UCSD-AML1 (cell line): Measurements from ENCODE around the gene ZNF530.

Experiments used
- DNase-seq: peaks from one replicate; lab custom pipeline; 2025; ENCODE audit not compliant: unreplicated experiment; lab: John Stamatoyannopoulos, UW

Gene ZNF530

GRCh38 chr19:57599761-57600383, at the start of gene ZNF530:
TSS of gene ZNF530 (plus strand) at chr19:57599885. CDS start at chr19:57604346, 4,461 bp downstream.
- peak; percentile 88 for DNase-seq

DNA sequence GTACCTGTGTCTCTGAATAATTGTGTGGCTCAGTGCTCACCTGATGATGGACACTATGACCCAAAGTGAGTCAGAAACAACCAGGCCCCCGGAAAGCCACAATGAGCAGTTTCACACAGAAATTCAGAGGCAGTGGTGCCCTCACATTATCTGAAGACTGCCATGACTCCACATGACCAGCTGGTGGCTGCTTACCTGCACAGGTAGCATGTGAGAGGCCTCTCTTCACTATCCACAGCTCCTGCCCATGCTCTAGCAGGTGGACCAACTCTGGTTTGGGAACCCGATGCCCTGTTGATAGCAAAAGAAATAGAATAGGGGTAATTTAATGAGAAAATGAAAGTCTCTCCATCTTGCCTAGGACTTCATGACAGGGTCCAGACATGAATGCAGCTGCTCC, 47.3 kb upstream of the ZNF530 start:
- DNase-seq = no peak

- no peak for DNase-seq
Measured at GRCh38 chr19:57557659-57558058, 42.0 kb upstream of the ZNF530 start.

- DNase-seq = no peak
Measured at GRCh38 chr19:57558525-57558924, 41.2 kb upstream of the ZNF530 start.

DNA sequence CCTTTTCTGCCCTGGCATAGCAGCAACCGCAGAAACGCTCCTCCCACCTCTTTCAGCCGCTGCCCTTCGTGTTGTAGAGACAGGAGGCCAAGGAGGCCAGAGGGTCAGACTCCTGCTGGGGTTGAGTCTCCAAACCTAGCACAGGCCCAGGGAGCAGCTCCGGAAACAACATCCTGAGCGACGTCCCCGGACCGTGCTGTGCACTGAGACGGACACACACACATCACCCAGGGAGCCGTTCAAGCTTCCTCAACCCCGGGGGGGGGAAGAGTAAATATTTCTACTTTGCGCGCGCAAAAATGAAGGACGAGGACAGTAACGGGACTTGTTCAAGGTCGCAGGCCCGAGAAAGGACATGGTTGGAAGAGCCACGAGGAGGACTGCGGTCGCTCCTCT, 40.7 kb upstream of the ZNF530 start:
- peak; percentile 30 for DNase-seq

DNA sequence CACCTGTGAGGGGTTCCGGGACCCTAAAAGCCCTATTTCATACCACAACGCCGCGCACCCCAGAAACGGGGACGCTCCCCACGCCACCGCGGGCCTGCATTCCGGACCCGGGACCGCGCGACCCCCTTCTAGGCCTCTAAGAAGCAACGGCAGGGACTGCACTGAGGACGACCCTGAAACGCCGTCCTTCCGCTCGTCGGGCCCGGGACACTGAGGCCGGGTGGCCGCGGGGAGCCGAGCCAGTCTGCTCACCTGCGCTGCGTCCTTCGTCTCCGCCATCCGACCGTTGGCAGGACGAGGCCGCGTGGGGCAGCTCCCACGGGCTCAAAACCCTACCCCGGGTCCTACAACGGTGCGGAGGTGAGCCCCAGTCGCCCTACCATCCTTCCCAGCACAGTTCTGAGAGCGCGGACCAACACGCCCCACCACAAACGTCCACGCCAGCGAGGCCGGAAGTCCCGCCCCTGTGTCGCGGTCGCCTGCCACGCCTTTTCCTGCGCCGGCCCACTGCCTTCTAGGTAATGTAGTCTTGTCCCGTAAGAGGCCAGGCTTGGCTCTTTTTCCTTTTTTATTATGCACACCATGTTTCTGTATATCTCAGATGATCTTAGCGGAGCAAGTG, 40.2 kb upstream of the ZNF530 start, which contains the start of gene ZNF550:
ZNF550 (minus strand) TSS at position 460 of the 622 bp plus-strand sequence; CDS start at position 279, 181 bp downstream.
- DNase-seq = peak; percentile 85

GRCh38 chr19:57560049-57560491, 39.6 kb upstream of the ZNF530 start:
- DNase-seq = no peak

GRCh38 chr19:57563547-57563946, 36.1 kb upstream of the ZNF530 start:
- no peak for DNase-seq

DNA sequence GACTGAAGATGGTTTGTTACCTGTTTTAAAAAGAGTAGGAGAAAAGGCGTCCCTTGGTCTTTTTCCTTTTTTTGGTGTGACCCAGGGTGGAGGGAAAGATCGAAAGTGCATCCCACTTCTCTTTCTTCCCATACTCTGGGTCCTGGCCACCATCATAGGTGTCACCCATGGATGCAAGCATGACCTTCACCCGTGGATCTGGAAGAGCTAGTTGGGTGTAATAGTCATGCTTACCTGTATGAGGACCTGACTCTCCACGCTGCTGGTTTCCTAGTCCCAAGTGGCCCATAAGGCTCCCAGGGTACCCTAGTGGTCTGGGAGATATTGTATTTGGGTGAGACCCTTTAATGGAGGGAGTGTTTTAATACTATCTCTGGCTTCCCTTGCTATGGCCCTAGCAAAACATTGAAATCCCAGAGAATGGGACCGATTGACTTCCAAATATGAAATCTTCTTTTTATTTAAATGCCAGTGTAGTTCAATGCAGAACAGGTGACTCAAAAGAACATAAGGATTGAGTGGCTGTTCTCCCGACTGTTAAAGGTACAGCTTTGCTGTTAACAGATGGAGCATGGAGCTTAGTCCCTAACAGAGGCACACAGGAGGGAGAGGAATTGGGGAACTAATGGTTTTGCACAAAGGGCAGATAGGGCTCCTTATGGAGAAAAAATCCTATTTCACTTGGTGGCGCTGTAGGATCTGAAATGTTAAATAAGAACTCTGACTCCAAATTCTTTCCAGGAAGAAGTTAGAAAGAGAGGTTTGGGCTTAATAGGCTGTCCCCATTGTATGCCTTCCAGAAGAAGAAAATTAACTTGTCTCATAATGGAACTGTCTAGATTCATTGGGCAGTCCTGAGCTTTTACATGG, 33.1 kb upstream of the ZNF530 start:
- DNase-seq = peak; percentile 9

DNA sequence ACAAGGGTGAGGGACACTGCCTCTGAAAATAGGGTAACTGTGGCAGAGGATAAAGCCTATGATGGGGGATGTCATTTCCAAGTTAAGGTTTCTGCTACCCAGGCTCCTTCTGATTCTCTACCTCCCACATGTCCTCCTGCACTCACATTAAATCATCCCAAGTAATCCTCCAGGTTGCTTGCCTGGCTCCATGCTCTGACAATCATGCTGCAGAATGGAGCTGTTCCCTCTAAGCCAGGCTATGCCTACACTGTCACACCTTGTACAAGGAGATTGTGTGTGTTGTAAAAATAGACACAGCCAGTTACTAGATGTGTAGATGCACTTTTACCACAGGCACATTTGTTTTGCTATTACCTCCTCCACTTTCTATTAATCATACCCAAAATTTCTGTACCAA, 29.0 kb upstream of the ZNF530 start:
- DNase-seq = no peak

DNA sequence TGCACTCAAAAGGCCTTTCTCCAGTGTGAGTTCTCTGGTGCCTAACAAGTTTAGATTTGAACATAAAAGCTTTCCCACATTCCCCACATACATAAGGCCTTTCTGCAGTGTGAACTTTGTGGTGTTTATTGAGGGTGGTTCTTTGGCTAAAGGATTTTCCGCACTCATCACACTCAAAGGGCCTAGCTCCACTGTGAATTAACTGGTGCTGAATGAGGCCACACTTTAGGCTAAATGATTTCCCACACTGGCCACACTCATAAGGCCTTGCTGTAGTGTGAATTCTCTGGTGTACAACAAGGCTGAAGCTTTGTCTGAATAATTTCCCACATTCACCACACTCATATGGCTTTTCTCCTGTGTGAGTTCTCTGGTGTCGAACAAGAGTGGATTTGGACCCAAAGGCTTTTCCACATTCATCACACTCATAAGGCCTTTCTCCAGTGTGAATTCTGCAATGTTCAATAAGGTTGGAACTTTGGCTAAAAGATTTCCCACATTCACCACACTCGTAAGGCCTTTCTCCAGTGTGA, 27.2 kb upstream of the ZNF530 start:
- DNase-seq = no peak

DNA sequence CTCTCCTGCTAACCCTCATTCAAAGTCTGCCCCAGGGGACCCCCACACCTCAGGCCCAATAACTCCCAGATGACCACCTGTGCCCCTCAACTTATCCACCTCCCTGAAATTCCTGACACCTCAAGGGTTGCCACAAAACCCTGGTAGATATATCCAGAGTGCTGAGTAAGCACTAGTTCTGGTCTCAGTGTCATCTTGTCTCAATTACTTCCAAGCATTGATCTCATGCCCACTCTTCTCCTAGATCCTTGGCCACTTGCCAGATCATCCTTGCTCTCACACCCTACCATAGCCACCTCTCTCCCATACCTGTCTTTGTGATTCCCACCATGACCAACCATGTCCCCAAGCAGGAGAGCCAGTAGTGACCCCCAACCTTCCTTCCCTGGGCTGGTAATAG, 23.0 kb upstream of the ZNF530 start:
- DNase-seq = no peak

DNA sequence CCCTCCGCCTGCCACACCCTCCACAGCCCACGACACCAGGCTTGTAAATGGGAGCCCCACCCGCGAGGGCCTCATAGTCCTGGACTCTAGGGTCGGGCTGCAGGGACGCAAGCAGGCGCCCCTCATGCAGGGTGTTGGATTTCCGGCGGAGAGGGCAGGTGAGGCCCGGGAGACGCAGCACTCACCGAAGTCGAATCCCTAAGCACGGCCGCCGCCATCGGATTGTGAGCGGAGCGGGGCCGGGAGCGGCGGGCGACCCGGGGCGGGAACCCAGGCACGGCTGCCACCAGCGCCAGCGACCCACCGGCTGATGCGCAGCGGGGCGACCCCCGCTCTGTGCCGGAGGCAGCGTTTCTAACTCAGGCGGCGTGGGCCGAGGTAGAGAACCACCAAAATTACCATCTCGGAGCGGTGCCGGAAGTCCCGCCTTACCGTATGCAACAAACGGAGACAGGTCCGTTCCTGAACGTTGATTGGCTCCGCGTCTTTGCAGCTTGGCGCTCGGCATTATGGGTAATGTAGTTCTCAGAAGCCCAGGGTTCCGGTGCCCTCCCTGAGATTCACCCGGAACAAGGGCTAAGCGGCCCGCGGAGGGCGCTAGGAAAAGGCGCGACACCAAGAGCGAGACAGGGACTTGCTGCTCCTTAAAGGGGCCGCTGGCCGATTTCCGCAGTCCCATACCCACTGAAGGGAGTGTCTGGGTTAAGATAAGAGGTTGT, 21.0 kb upstream of the ZNF530 start, which contains the start of gene ZNF416:
ZNF416 (minus strand) TSS at position 425 of the 719 bp plus-strand sequence; CDS start at position 218, 207 bp downstream.
- peak; percentile 97 for DNase-seq

DNA sequence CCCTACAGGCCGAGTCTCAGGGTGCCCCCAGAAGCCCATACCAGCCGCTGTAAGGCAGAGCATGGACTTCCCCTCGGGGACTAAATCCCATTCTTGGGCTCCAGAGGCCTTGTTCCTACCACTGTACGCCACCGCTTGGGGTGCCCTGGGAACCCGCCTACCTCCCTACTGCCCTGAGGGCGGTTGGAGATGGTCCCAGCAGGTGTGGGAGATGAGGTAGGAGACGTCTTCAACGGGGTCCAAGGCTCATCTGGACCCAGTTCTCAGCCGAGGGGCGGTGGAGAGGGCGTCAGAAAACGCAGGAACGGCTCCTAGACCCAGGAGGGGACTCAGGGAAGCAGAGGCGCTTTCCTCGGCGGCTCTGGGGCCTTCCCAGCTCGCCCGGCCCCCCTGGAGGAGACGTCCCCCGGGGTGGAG, 16.6 kb upstream of the ZNF530 start:
- DNase-seq = no peak

DNA sequence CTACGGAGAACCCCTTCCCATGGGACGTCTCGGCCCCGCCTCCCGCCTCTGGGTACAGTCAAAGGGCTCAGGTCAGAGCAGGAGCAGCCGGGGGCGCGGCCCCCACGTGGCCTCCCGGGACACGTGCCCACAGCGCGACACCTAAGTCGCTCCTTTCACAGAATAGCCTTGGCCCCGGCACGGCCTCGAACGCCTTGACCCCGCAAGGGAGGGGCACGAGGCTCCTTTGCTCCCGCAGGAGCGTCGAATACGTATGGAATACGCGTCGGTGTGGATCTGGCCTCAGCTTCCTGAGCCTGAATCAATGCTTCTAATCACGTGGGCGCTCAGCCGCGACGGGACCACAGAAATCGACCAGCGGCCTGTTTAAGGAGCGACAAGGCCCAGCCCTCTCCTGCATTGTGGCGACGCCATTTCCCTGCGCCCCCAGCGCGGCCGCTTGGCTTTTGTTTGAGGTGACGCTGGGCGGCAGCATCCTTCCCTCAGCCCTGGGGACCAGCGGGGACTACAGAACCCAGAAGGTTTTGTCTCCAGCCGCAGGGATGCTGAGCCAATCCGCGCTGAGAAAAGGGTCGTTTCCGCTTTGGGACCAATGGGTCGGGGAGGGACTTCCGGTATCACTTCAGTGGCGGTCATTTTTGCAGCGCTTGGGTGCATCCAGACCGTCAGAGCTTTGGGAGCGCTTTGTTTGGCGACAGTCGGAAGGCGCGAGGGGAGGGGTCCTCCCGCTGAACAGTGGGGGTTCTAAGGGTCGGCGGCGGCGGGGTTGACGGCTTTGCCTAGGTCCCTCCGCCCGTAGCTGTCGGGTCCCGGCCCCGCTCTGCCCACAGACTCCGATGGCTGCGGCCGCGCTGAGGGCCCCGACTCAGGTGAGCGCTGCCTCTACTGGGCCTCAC, 15.9 kb upstream of the ZNF530 start, which contains the start of gene ZIK1:
ZIK1 (plus strand) TSS at position 625 of the 896 bp plus-strand sequence; CDS start at position 837, 212 bp downstream.
- DNase-seq = peak; percentile 89

DNA sequence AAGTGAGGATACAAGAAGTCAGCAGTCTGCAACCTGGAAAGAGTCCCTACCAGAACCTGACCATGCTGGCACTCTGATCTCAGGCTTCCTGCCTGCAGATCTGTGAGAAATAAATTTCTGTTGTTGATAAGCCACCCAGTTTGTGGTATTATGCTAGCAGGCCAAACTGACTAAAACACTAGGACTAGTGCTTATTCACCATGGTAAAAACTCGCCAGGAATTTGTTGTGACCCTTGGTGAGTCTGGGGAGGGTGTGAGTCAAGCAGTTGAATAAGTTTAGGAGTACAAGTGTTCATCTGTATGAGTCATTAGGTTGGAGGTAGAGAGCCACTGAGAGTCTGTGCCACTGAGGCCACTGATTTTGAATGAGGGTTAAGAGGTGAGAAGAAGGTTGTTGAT, 12.2 kb upstream of the ZNF530 start:
- DNase-seq = no peak

DNA sequence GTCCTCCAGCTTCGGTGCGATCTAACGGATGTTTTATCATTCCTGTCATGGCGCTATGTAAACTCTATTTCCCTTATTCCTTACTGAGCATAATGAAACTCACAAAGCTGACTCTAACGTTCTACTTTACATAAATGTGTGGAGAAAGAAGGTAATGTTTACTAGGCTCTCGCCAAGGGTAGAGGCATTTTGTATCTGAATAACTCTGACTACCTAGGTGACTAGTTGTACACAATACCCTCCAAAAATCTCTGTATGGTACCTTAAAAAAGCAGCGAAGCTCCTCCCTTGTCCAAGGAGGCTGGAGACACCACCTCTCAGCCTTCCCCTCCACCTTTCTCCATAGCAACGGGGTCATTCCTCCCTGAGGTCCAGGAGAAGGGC, 316 bp upstream of the ZNF530 start:
- DNase-seq = no peak

DNA sequence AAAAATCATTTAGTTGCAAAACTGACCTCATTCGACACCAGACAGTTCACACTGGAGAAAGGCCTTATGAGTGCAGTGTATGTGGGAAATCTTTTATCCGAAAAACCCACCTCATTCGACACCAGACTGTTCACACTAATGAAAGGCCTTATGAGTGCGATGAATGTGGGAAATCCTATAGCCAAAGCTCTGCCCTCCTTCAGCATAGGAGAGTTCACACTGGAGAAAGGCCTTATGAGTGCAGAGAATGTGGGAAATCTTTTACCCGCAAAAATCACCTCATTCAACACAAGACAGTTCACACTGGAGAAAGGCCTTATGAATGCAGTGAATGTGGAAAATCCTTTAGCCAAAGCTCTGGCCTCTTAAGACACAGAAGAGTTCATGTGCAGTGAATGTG, 7.2 kb downstream of the ZNF530 start:
- DNase-seq = no peak

DNA sequence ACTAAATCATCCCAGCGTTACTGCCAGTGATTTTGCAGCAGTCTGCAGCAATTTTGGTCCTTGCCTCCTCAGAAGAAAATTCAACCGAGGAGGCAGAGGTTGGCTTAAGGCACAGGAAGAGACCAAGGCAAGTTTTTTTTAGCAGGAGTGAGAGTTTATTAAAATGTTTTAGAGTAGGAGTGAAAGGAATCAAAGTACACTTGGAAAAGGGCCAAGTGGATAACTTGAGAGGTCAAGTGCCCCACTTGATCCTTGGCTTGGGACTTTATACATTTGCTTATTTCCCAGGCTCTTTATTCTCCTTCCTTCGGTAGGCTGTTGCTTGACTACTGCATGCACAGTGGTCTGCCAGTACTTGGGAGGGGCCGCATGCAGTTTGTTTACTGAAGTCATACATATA, 11.4 kb downstream of the ZNF530 start:
- DNase-seq = no peak
